ENCODE data around the gene DAB2.
"Not testable (repeated sequence)": the region's sequence is repeated elsewhere in the genome, so short reads cannot be mapped to it uniquely, and the experiment has no call there.

The DAB2 gene

DNA sequence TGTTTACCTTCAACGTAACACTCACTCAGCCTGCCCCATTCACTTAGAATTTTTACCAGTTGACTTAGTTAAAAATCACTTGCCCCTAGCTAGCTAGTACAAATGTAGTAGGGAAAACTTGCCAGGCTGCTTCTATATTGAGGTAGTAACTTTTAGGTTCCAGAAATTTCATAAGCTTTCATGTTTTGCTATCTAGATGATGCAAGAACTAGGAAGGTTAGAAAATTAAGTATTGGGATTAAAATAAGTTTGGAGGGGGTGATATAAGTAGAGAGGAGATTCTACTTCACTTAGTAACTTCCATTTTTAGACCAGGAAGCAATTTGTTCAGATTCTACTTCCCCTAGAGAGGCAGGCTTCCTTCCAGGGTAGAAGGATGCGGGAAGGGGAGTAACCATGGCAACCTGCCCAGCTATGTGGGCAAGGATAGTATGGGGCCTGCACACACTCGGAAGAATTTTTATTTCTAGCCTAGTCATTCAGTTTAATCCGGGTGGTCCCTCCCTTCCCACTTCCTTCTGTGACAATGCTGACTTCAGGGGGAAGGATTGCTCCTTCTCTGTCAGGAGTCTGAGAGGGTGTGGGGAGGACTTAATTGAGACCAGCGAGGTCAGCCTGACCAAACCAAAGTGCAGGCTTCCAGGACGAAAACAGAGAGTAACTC is 4.2 kb downstream of the DAB2 start:
- DNase-seq (ENCODE audit: low spot score) = peak; percentile 91

DNA sequence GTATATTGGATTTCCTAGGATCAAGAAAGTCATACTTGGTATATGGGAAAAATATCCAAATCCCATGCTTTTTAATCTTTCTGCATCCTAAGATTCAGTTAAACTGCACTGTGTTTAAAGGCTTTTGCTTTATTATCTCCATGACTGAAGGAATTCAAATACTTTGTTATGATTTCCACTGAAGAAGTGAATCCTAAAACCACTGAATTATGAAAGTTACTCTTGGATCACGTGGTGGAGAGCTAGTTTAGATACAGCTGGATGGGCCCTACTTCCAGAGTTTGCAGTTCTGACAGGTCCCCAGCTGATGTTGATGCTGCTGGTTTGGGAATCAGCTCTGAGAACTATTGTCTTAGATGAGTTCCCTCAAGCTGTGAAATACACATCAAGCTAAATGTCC is 5.0 kb downstream of the DAB2 start:
- no peak for DNase-seq (ENCODE audit: low spot score)

DNA sequence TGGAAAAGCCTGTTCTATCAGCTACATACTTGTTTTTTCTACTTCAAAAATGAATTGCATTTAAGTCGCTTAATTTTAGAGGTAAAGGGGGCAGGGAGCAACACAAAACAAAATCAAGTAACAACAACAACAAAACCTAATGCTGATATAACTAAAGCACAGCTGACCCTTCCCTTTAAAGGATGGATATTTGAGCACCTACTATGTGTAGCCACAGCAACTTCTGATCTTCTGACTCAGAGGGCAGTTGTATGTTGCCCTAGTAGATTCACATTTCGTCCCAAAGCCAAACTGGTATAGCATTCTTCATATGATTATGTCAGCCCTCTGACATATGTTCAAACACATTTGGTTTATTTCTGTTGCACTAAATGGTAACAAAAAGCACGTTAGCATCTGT is 6.8 kb downstream of the DAB2 start:
- no peak for DNase-seq (ENCODE audit: low spot score)

DNA sequence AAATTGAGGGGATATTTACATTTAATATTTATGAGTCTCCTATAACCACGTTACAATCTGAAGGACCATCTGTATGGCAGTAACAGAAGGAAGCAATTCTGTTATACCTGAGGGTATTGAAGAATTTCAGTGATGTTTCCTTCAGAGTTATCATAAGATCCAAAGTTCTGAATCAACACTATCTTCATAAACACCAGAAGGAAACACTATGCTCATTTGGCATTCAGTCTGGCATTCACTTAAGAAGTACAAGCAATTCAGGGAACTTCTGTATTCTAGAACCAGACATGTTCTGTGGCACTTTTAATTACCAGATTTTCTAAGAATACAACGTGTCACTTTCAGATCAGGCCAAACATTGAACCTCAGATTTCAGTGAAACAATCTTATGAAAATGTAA is 9.6 kb downstream of the DAB2 start:
- no peak for DNase-seq (ENCODE audit: low spot score)

DNA sequence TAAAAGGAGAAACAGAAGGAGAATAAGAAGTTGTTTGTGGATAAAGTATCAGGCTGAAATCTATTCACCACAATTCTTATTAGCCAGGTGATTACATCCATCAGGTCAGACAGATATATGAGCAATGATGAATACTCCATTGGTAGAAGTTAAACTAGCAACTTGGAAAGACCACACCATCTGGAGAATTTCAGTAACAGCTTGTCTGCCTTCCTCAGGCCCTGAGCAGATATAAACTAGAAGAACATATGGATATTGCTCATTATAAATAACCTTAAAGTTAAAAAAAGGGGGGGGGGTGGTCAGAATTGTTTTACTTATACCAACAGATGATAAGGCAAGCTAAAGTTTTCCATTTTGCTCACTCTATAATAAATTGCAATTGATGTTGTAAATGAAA is 10.4 kb downstream of the DAB2 start:
- no peak for DNase-seq (ENCODE audit: low spot score)

DNA sequence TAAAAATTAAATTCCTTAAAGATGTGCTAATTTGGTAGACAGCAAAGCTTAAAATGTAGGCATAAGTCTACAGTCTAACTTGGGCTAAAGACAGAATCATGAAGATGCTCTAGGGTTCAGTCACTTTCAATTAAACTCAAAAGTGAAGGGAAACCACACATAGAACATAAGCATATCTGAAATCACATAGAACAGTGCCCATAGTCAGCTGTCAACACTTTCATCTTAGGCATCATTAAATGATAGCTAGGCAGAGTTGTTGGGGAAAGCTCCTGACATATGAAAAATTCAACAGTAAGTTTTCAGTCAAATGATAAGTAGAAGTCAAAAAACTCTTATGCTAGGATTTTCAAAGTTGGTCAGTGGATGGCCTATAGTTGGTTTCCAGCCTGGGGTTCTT is 11.0 kb downstream of the DAB2 start:
- no peak for DNase-seq (ENCODE audit: low spot score)

DNA sequence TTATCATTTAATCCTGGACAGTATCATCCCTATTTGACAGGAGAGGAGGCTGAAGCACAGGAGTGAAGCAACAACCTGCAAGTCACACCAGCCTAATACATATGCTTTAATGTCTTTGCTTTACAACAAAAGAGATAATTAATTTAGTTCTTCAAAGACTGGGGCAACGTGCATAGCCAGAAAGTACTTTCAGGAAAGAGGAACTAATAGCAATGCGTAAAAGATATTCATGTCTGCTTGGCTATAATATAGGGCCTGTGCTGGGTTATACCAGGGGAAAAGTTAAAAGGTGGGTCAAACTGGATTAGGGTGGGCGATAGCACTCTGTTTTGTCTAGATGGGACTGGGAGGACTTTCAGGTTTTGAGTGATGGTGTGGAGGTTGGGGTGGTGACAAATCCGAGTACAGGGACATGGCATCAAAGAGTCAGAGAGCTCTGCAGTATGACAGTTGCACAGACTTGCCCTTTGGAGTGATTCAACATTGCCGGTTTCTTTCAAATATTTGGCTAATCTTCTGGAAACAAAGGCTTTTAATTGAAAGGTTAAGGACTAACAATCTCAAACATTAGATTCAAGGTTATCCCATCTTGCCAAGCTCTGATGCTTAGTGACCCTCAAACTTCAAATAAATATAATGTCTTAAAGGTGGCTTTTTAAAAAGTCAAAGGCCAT is 11.9 kb downstream of the DAB2 start:
- no peak for DNase-seq (ENCODE audit: low spot score)

DNA sequence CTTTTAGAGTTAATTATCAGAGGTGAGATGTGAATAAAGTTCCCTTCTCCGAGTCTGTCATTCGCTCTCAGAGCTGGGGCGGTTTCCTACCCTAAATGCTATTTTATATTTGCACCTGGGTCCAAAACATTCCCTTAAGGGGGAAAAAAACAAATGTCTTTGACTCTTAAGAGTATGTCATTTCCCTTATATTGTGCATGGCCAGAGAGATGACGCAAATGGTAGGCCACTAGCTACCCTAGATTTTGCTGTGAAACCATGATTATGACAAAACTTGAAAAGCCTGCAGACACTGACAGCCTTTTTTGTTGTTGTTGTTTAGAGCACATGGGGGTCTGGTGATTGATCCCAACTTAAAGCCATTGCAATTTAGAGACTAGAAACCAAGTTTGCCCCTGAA is 12.8 kb downstream of the DAB2 start:
- DNase-seq (ENCODE audit: low spot score) = no peak

DNA sequence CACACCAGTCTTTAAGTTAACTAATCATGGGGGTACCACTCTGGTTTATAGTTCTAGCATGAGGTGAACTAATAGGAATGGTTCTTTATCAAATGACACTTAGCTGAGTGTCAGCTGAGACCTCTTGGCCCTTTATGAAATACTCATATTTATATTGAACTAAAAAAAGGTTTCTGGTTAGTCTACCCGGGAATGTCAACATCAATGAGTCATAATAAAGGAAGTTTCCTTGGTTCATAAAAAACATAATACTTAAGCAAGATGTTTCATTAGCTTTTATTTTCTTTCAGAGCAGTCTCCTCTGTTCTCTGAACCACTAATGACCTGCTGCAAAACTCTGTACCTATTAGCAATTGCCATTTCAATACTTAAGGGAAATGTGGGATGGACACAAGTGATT is 13.7 kb downstream of the DAB2 start:
- peak; percentile 43 for DNase-seq (ENCODE audit: low spot score)

DNA sequence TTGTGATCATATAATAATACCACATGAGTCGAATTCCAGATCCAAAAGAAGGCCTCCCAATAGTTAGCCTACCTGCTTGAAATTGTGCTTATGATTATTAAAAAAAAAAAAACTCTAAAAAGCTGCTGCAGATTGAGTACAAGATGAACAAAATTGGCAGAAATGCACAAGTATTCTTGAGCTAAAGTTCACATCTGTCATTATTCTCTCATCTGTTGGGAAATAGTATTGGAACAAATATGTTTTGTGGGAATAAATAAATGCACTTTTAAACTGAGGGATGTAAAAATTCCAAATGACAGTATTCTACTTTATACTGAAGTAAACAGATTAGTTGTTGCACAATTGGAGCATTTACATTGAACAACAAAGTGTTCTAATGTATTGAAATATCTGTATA is 15.7 kb downstream of the DAB2 start:
- DNase-seq (ENCODE audit: low spot score) = no peak

DNA sequence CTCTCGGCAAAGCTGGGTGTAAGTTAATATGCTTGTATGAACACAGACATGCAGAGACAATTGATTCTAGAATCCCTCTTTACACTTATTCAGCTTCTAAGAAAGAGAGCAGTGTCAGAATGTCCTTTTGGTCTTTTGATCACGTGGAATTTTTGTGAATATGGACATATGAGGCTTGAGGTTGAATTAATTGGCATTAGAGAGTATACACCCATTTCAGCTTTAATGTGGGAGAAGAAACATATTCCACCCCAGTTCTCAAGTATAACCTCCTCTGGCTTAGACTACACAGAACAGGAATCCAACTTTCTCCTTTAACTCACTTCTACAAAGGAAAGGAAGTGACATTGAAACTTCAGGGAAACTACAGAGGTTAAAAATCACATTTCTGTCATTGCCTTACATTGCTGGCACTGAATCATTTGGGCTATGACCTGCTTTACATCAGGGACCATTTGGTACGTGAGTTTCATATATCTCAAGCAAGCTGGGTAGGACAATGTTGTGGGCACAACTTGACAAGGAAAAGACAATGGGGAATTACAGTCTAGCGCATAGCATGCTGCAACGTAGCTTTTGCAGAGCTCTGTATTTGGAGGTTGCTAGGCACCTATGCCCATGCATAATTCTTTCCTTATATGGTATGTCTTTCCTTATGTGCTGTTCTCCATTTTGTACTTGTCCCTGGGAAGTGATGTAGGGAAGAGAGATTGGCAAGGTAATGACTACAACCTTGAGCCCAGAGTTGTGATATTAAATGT is 19.5 kb downstream of the DAB2 start:
- no peak for DNase-seq (ENCODE audit: low spot score)

DNA sequence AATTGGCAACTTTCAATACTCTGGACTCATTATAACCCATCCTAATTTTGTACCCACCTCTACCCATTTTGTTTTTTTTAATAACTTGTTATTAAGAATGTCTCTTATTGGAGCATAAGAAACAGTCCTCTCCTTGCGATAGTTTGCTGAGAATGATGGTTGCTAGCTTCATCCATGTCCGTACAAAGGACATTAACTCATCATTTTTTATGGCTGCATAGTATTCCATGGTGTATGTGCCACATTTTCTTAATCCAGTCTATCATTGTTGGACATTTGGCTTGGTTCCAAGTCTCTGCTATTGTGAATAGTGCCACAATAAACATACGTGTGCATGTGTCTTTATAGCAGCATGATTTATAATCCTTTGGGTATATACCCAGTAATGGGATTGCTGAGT is 21.0 kb downstream of the DAB2 start:
- not testable (repeated sequence) for DNase-seq (ENCODE audit: low spot score)

DNA sequence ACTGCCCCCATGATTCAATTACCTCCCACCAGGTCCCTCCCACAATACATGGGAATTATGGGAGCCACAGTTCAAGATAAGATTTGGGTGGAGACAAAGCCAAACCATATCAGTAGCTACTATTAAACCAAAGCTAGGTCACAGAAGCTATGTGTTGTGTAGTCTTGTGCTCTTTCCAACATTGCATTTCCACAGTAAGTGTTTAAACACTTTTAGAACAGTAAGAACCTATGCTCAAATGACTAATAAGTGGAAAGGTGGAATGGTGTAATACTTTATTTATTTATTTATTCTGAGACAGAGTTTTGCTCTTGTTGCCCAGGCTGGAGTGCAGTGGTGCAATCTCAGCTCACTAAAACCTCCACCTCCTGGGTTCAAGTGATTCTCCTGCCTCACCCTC is 22.6 kb downstream of the DAB2 start:
- not testable (repeated sequence) for DNase-seq (ENCODE audit: low spot score)

DNA sequence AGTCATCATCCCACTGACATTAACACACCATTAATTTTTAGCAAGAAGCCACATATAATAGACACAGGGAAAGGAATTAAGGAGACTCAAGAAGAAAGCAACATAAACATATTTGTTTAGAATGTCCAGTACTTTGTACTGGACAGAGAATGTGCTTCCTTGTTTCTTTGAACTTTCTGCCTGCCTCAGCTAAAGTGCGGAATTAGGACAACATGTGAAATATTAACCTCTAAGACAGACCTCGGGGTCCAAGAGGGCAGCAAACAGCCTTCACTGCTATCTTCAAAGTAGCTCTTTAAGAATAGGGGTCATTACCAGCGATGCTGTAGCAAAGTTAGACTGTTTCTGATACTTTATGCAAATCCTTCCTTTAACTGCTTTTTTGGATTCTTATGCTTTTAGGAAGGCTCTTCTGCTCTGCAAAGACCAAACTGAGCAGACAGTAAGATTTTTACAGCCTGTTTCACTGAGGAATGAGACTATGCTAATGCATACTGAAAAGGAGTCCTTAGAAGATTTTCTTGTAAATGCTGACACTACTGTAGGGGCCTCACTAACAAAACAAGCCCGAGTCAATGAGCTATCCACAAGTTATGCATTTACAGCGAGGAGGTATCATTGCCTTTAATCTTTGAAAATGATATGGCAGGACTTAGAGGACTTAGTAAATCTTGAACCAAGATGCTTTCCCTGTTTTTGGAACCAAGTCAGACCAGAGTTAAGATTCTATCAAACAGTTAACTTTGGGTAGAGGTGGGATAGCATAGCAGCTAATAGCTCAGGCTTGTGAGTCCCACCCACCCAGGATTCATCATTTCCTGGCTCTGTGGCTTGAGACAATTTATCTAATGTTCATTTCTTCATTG is 23.8 kb downstream of the DAB2 start:
- peak; percentile 58 for DNase-seq (ENCODE audit: low spot score)

DNA sequence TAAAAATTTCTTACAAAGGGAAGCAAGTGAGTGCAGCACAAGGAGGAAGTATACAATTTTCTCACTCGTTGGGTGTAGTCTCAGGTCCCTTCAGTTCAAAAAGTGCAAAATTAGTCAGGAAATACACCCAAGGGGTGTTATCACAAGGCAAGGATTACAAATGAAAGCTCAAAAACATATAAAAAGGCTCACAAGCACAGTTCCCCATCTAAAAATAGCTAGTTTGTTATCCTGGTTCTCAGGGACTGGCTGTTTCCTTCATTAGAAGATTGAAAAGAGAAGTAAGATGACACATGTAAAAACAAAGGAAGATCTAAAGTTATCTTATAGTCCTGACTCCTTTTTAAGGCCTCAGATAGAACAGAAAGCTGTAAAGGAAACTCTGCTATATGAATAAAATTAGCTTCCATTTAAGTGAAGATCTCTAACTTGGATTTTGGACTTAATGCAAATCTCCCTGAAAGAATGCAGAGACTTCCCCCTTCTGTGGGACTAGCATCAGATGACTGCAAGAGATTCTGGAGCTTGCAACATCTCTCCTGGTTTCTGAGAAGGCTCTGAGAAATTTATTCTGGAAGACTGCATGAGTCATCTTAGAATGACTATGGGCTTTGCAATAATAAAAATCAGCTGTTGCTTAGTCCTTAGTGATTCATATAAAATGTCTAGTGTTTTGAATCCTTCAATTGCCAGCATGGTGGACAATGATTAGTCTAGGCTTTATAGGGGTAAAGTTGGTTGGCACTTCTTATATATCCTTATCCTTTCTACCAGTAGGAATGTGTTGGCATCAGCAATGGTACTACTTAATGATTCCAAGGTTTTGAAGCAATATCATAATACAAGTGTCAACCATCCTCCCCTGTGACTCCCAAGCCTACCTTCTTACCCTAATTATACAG is 25.4 kb downstream of the DAB2 start:
- DNase-seq (ENCODE audit: low spot score) = peak; percentile 96

DNA sequence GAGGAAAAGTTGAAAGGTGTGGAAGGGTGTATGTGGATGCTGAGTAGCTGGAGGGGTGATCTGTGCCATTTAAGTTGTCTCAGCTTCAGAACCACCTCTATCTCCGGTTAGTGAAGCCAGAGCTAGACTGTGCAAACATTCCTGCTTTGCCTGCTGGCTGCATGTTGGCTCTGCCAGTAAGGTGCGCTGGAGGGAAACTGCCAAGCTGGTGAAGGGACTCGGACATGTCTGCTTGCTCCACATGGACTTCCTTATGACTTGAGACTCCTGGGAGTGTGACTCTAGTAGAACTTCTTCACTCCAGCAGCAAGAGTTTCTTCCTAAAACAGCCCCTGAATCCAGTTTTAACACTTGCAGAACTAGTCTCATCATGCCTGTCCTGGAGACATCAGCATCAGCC is 27.9 kb downstream of the DAB2 start:
- DNase-seq (ENCODE audit: low spot score) = no peak

DNA sequence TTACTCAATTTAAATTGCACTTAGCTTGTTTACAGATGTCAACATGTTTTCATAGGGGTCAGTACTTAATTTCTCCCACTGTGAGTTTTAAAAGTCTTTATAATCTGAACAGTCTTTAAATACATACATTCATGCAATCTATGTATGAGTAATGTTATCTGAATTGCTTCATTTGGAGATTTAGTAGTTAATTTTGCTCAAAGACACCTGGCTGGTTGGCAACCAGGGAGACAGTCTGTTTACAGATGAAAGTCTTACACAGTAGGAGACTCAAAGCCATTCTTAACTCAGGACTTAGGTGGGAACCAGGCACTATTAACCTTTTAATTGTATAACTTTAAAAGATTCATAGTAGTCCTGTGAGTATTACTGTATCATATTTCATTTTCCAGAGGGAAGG is 29.3 kb downstream of the DAB2 start:
- no peak for DNase-seq (ENCODE audit: low spot score)

DNA sequence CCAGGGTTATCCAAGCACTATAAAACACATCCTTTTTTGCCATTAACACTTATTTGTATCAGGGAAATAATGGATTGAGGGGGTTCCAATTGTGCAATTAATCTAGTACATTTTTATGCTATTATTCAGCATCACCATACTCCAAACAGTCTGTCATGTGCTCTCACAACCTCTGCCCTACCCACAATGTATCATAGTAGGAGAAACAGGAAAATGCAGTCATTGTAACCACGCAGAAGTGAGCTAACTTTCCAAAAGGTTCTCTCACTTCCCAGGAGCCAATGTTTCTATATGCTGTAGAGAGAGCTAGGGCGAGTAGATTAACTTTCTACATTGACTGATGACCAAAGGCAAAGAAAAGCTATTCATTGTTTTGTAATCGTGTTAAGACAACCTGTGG is 29.8 kb downstream of the DAB2 start:
- peak; percentile 75 for DNase-seq (ENCODE audit: low spot score)

DNA sequence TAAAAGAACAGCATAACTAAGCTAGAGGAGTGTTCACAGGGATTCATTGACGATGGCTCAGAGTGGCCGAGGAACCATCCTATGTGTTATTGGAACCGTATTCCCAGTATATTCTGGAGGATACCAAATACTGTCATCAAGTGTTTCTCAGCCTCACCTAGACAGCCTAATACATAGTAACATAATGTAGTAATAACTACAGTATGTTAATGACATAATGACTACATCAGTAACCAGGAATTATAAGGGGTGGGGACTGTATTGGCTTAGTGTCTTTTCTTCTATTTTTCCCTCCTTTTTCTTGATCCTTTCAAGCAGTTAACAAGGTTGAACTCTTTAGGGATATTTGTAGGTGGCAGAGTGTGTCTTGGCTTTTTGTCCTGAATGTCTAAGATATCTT is 33.8 kb downstream of the DAB2 start:
- no peak for DNase-seq (ENCODE audit: low spot score)

DNA sequence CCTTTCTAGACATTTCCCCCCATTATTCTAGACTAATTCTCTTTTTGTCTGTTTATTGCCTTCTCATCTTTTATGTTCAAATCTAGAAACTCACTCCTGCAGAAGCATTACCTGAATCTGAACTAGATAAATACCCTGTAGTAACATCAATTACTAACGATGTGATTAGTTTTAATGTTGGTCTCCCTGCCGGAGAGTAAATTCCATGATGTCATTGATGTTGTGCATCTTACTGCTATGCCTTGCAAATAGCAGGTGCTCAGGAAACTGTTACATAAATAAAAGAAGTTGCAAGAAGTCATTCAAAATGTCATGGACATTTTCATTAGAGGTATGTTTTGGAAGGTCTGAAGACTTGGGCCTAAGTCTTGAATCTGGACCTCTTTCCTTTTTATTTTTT is 37.5 kb downstream of the DAB2 start:
- no peak for DNase-seq (ENCODE audit: low spot score)

DNA sequence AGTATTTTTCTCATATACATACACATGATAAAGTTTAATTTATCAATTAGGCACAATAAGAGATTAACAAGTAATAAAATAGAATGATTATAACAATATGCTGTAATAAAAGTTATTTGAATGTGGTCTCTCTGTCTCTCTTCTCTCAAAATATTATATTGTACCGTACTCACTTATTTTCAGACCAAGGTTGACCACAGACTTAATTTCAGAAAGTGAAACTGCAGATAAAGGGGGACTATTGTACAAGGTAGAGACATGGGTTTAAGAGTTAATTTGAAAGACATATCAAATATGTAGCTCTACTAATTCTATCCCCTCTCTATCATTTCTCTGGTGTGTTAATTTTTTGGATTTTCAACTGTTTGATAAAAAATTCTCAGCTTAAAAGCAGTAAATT is 40.5 kb downstream of the DAB2 start:
- no peak for DNase-seq (ENCODE audit: low spot score)

Measured in kidney tubule cell (primary cell).